Ascending aorta (tissue), 2 donors: Measurements from ENCODE around the gene RAB11FIP5. TPM values are rescaled to one million over a fixed set of nuclear protein-coding genes. Genes with fewer than 3 reads are reported as not detected.

ENCODE experiments used
- DNase-seq, 2 donors: peaks; one replicate each; pipeline ENCODE4 v3.0.0-alpha.2; 2019; ENCODE audit warnings: low spot score in 2 of 2
- H3K27ac ChIP-seq, 2 donors: fragments of 200-600 bp; sonication (generic); one replicate each; pipeline ENCODE4 v1.5.1; 2016 to 2017; ENCODE audit warnings: mild to moderate bottlenecking in 1 of 2
- H3K27me3 ChIP-seq: fragments of 200-600 bp; sonication (generic); one replicate; pipeline ENCODE4 v1.5.1; 2017
- H3K36me3 ChIP-seq, 2 donors: fragments of 200-600 bp; sonication (generic); one replicate each; pipeline ENCODE4 v1.5.1; 2016
- H3K4me1 ChIP-seq, 2 donors: fragments of 200-600 bp; sonication (generic); one replicate each; pipeline ENCODE4 v1.5.1; 2016 to 2017; ENCODE audit warnings: mild to moderate bottlenecking in 1 of 2
- H3K4me3 ChIP-seq, 2 donors: fragments of 200-600 bp; sonication (generic); one replicate each; pipeline ENCODE4 v1.5.1; 2016 to 2017; ENCODE audit warnings: mild to moderate bottlenecking in 1 of 2
- H3K9me3 ChIP-seq, 2 donors: fragments of 200-600 bp; sonication (generic); one replicate each; pipeline ENCODE4 v1.5.1; 2016
- intact Hi-C: fragments of 100-400 bp; cut with DNase I; formaldehyde crosslinking; loops from one replicate; pipeline ENCODE4 v1.15.1; 2023
- total RNA-seq: library from RNA; depleted of rRNA; stranded (reverse); fragments of >200 nt; gene quantifications from one replicate; pipeline ENCODE4 v1.1.0, GENCODE V29; 2016
- TF ChIP-seq, protein P1 (sequence below), 3 experiments: fragments of 200-600 bp in 2 of 3; fragments of 450-650 bp in 1 of 3; sonication (generic) in 2 of 3; IDR thresholded peaks; one replicate each; pipeline ENCODE4 v1.5.1; 2016 to 2019; ENCODE audit warnings: antibody characterized with exemption in 3 of 3, mild to moderate bottlenecking in 1 of 3, moderate library complexity in 1 of 3

Gene RAB11FIP5
- total RNA-seq, 1 donor from 2014 or later: 95.3 TPM

- H3K27ac ChIP-seq: no peak overlapping the region
- TF ChIP-seq, protein P1, sequence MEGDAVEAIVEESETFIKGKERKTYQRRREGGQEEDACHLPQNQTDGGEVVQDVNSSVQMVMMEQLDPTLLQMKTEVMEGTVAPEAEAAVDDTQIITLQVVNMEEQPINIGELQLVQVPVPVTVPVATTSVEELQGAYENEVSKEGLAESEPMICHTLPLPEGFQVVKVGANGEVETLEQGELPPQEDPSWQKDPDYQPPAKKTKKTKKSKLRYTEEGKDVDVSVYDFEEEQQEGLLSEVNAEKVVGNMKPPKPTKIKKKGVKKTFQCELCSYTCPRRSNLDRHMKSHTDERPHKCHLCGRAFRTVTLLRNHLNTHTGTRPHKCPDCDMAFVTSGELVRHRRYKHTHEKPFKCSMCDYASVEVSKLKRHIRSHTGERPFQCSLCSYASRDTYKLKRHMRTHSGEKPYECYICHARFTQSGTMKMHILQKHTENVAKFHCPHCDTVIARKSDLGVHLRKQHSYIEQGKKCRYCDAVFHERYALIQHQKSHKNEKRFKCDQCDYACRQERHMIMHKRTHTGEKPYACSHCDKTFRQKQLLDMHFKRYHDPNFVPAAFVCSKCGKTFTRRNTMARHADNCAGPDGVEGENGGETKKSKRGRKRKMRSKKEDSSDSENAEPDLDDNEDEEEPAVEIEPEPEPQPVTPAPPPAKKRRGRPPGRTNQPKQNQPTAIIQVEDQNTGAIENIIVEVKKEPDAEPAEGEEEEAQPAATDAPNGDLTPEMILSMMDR (IDR thresholded peaks at IDR 0.05): no peak
- H3K9me3 ChIP-seq: no peaks in the 10 kb centered on the region
- H3K4me1 ChIP-seq: no peaks in the 10 kb centered on the region
- intact Hi-C loops: no loop called here
- DNase-seq: no peak
- no peaks in the 10 kb centered on the region for H3K36me3 ChIP-seq
- H3K4me3 ChIP-seq: no peak overlapping the region
- no peaks in the 10 kb centered on the region for H3K27me3 ChIP-seq
Measured at GRCh38 chr2:73134471-73134870, 21.7 kb upstream of the RAB11FIP5 start.

GRCh38 chr2:73133566-73134197 is 20.9 kb upstream of the RAB11FIP5 start:
- H3K9me3 ChIP-seq: no peaks in the 10 kb centered on the region
- no peaks in the 10 kb centered on the region for H3K4me1 ChIP-seq
- H3K36me3 ChIP-seq: no peaks in the 10 kb centered on the region
- DNase-seq: no peak
- H3K27ac ChIP-seq: no peak overlapping the region
- TF ChIP-seq, protein P1 (IDR thresholded peaks at IDR 0.05): no peak
- no peaks in the 10 kb centered on the region for H3K27me3 ChIP-seq
- no peak overlapping the region for H3K4me3 ChIP-seq
- intact Hi-C loops: no loop called here

DNA sequence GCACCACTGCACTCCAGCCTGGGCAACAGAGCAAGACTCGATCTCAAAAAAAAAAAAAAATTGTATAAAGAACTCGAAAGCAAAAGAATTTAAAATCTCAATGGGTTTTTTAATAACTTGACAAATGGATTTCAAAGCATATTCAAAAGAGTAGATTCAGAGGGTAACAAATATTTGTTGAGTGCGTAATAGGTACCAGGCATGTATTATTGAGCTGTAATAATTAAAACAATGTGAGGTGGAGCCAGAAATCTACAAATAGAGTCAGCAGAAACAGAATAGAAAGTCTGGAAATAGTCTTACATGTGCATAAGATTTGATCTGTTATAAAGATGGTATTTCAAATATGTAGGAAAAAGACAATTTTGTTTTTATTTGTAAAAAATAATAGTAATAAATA is 19.1 kb upstream of the RAB11FIP5 start:
- no peaks in the 10 kb centered on the region for H3K4me1 ChIP-seq
- intact Hi-C loops: no loop called here
- H3K36me3 ChIP-seq: no peaks in the 10 kb centered on the region
- H3K4me3 ChIP-seq: no peak overlapping the region
- H3K27ac ChIP-seq: no peak overlapping the region
- H3K9me3 ChIP-seq: no peaks in the 10 kb centered on the region
- H3K27me3 ChIP-seq: no peaks in the 10 kb centered on the region
- TF ChIP-seq, protein P1 (IDR thresholded peaks at IDR 0.05): no peak
- DNase-seq: no peak

DNA sequence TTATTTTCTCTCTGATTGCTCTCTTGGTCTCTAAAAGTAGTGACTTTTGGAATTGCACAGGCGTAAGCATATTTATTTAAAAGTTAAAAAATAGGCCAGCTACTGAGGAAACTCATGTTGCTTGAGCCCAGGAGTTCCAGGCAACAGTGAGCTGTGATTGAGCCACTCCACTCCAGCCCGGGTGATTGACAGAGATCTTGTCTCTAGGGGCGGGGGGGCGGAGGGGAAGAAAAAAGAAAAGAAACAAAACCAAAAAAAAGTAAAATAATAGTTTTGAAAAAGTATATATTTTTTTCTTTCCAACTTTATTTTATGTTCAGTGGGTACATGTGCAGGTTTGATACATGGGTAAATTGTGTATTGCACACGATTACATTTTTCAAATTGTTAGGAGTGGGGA is 18.0 kb upstream of the RAB11FIP5 start:
- no peaks in the 10 kb centered on the region for H3K36me3 ChIP-seq
- intact Hi-C loops: no loop called here

DNA sequence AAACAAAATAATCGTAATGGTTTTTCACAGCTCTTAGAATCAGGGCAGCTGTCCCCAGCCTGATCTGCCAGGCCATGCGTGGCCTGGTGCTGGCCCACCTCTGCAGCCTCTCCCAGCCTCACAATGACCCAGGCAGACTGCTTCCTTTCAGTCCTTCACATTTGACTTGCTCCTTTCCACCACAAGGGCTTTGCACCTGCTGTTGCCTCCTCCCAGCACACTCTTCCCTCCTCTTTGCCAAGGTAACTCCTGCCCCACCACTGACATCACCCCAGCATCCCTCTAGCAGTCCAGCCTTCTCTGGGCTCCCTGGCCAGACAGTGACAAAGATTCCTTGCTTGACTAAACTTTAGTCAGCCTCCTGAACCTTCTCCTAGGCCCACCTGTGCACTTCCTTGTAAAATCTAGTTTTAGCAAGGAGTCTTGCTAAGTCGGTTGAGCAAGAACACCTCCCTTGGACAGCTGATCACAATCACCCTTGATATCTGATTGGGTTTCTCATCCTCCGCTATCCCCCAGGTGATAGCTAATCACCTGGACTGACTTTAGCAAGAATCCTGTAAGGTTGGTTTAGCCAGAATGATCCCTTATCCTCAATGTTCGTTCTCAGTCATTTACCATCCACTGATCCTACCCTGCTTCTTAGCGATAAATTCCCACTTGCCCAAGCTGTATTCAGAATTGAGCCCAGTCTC is 16.2 kb upstream of the RAB11FIP5 start:
- TF ChIP-seq, protein P1 (IDR thresholded peaks at IDR 0.05): no peak
- Histone ChIP-seq H3K4me3 (no peak overlapping the region), H3K27me3 (no peaks in the 10 kb centered on the region), H3K36me3 (no peaks in the 10 kb centered on the region), H3K9me3 (no peaks in the 10 kb centered on the region), H3K27ac (no peak overlapping the region), H3K4me1 (no peaks in the 10 kb centered on the region)
- no peak for DNase-seq
- intact Hi-C loops: no loop called here

More for the DNA sequence above, 18.0 kb upstream of the RAB11FIP5 start:
- no peaks in the 10 kb centered on the region for H3K9me3 ChIP-seq
- H3K4me1 ChIP-seq: no peaks in the 10 kb centered on the region
- no peak overlapping the region for H3K4me3 ChIP-seq
- H3K27me3 ChIP-seq: no peaks in the 10 kb centered on the region
- DNase-seq: no peak
- TF ChIP-seq, protein P1 (IDR thresholded peaks at IDR 0.05): no peak
- H3K27ac ChIP-seq: no peak overlapping the region
